ENCODE data around the gene TRIM28. TPM values are rescaled to one million over a fixed set of nuclear protein-coding genes. Genes with fewer than 3 reads are reported as not detected.

The TRIM28 gene
- total RNA-seq, 1 experiment from 2014 or later: 863 TPM

DNA sequence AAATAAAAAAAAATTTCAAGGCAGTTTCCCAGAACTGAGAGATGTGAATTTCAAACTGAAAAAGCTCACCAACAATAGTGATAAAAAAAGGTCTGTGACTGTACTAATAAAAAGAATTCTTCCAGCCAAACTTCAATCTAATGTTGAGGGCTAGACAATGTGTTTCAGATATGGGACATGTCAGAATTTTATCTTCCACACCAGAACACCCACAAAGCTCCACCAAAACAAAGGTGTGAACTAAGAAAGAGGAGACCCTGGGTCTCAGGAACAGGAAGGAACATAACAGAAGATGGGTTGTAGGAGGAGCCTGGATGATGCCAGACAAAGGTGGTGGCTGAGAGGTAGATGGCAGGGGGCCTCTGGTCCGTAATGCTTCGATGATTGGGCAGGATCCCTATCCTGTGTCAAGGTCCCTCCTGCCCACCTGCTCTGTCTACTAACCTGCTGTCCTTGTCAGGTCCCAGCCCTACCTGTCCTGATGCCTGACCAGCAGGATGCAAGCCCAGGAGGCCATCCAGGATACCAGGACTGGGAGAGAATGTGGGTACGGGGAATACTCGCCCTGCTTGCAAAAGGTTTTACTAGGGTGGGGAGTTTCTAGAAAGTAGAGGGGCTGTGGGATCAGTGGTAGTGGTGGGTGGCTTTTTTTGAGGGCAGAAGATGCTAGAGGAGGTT is 24.7 kb downstream of the TRIM28 start:
- Histone ChIP-seq H3K36me3 (ENCODE audit: control insufficient read depth, insufficient read depth, low read length) (no peaks in the 10 kb centered on the region; the same call in 1 of the 2 replicates), H3K4me3 (ENCODE audit: low read depth, low read length) (no peak overlapping the region), H3K27me3 (replicated peaks; ENCODE audit: control insufficient read depth, insufficient read depth, low read length) (no peaks in the 10 kb centered on the region), H3K4me1 (no peaks in the 10 kb centered on the region), H3K9me3 (no peaks in the 10 kb centered on the region)
- peak in 1 of 2 experiments; percentile 29 for DNase-seq
- intact Hi-C loops (cut with micrococcal nuclease; ENCODE audit: unreplicated experiment): no loop called here
- POLR2A ChIA-PET: no interaction called here
- no peaks in the 10 kb centered on the region for H3K27me3 Mint-ChIP-seq (ENCODE audit: insufficient read depth, unreplicated experiment)
- peaks cover 58% of the 10 kb centered on the region for H3K36me3 Mint-ChIP-seq (ENCODE audit: insufficient read depth, unreplicated experiment)
- CTCF ChIA-PET: no interaction called here
- H3K9me3 Mint-ChIP-seq (ENCODE audit: unreplicated experiment): no peaks in the 10 kb centered on the region
- no TSS peak for BruUV-seq (replicated peaks)
- H3K4me3 Mint-ChIP-seq (ENCODE audit: unreplicated experiment): no peak overlapping the region
- peaks cover 21% of the 10 kb centered on the region for H3K4me1 Mint-ChIP-seq (ENCODE audit: low read depth, unreplicated experiment)
- H3K27ac Mint-ChIP-seq (ENCODE audit: unreplicated experiment): no peak overlapping the region
- no peak for TF ChIP-seq CTCF (IDR thresholded peaks at IDR 0.05; ENCODE audit: insufficient read depth in 1 of 2, low read depth in 1 of 2, low read length in 1 of 2, severe bottlenecking in 1 of 2, unreplicated experiment in 1 of 2)

GRCh38 chr19:58569191-58569942 is 25.5 kb downstream of the TRIM28 start:
- Mint-ChIP-seq H3K27me3 (ENCODE audit: insufficient read depth, unreplicated experiment) (no peaks in the 10 kb centered on the region), H3K27ac (ENCODE audit: unreplicated experiment) (no peak overlapping the region), H3K4me1 (ENCODE audit: low read depth, unreplicated experiment) (peaks cover 20% of the 10 kb centered on the region), H3K36me3 (ENCODE audit: insufficient read depth, unreplicated experiment) (peaks cover 55% of the 10 kb centered on the region), H3K4me3 (ENCODE audit: unreplicated experiment) (no peak overlapping the region), H3K9me3 (ENCODE audit: unreplicated experiment) (no peaks in the 10 kb centered on the region)
- H3K4me3 ChIP-seq (ENCODE audit: low read depth, low read length): no peak overlapping the region
- no peaks in the 10 kb centered on the region for H3K4me1 ChIP-seq
- POLR2A ChIA-PET: no interaction called here
- no peak for DNase-seq
- H3K27me3 ChIP-seq (replicated peaks; ENCODE audit: control insufficient read depth, insufficient read depth, low read length): no peaks in the 10 kb centered on the region
- no peak for TF ChIP-seq CTCF (IDR thresholded peaks at IDR 0.05; ENCODE audit: insufficient read depth in 1 of 2, low read depth in 1 of 2, low read length in 1 of 2, severe bottlenecking in 1 of 2, unreplicated experiment in 1 of 2)
- intact Hi-C loops (cut with micrococcal nuclease; ENCODE audit: unreplicated experiment): no loop called here
- no peaks in the 10 kb centered on the region; the same call in 1 of the 2 replicates for H3K36me3 ChIP-seq (ENCODE audit: control insufficient read depth, insufficient read depth, low read length)
- no peaks in the 10 kb centered on the region for H3K9me3 ChIP-seq
- no TSS peak for BruUV-seq (replicated peaks)
- CTCF ChIA-PET: no interaction called here

- no TSS peak for BruUV-seq (replicated peaks)
- no peak overlapping the region for H3K4me3 Mint-ChIP-seq (ENCODE audit: unreplicated experiment)
- H3K27ac Mint-ChIP-seq (ENCODE audit: unreplicated experiment): no peak overlapping the region
- peaks cover 50% of the 10 kb centered on the region for H3K36me3 Mint-ChIP-seq (ENCODE audit: insufficient read depth, unreplicated experiment)
- Histone ChIP-seq H3K9me3 (no peaks in the 10 kb centered on the region), H3K4me1 (no peaks in the 10 kb centered on the region), H3K4me3 (ENCODE audit: low read depth, low read length) (no peak overlapping the region), H3K36me3 (ENCODE audit: control insufficient read depth, insufficient read depth, low read length) (no peaks in the 10 kb centered on the region; the same call in 1 of the 2 replicates), H3K27me3 (replicated peaks; ENCODE audit: control insufficient read depth, insufficient read depth, low read length) (no peaks in the 10 kb centered on the region)
- H3K27me3 Mint-ChIP-seq (ENCODE audit: insufficient read depth, unreplicated experiment): no peaks in the 10 kb centered on the region
- intact Hi-C loops (cut with micrococcal nuclease; ENCODE audit: unreplicated experiment): no loop called here
- no peak for TF ChIP-seq CTCF (IDR thresholded peaks at IDR 0.05; ENCODE audit: insufficient read depth in 1 of 2, low read depth in 1 of 2, low read length in 1 of 2, severe bottlenecking in 1 of 2, unreplicated experiment in 1 of 2)
- peak in 1 of 2 experiments; percentile 32 for DNase-seq
- ChIA-PET CTCF (no interaction called here), POLR2A (no interaction called here)
- peaks cover 17% of the 10 kb centered on the region for H3K4me1 Mint-ChIP-seq (ENCODE audit: low read depth, unreplicated experiment)
- H3K9me3 Mint-ChIP-seq (ENCODE audit: unreplicated experiment): no peaks in the 10 kb centered on the region
Observed at GRCh38 chr19:58569943-58570670, 26.2 kb downstream of the TRIM28 start.
